Omental fat pad (tissue), 4 donors: ENCODE measurements around the gene TMEM231. TPM values are rescaled to one million over a fixed set of nuclear protein-coding genes. Genes with fewer than 3 reads are reported as not detected.
A peak's percentile ranks its signal among the peaks of the same experiment; 100 is the strongest.
"Not testable (repeated sequence)": the region's sequence is repeated elsewhere in the genome, so short reads cannot be mapped to it uniquely, and the experiment has no call there.

Experiments used
- ATAC-seq: fragments of 150-250 bp; one replicate; pipeline ENCODE4 v1.9.1; 2016; ENCODE audit warnings: mild to moderate bottlenecking, moderate library complexity; ENCODE audit not compliant: low FRiP score
- DNase-seq: peaks from one replicate; pipeline ENCODE4 v3.0.0-alpha.2; 2019; ENCODE audit warnings: low spot score
- total RNA-seq, 4 donors: library from RNA; depleted of rRNA; stranded (reverse); fragments of >200 nt; gene quantifications; one replicate each; pipeline ENCODE4 v1.1.0, GENCODE V29; 2016
- TF ChIP-seq, protein P1 (sequence below), 3 donors: fragments of 450-650 bp; IDR thresholded peaks; one replicate each; pipeline ENCODE4 v1.5.1; 2016 to 2017; ENCODE audit warnings: antibody characterized with exemption in 3 of 3, mild to moderate bottlenecking in 3 of 3, moderate library complexity in 2 of 3

The TMEM231 gene, protein sequence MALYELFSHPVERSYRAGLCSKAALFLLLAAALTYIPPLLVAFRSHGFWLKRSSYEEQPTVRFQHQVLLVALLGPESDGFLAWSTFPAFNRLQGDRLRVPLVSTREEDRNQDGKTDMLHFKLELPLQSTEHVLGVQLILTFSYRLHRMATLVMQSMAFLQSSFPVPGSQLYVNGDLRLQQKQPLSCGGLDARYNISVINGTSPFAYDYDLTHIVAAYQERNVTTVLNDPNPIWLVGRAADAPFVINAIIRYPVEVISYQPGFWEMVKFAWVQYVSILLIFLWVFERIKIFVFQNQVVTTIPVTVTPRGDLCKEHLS
- 1 to 10 TPM; 3.9 to 9.2 (median 7.0) TPM for total RNA-seq

- peak; percentile 96 for DNase-seq
- peak; percentile 93 for ATAC-seq
- TF ChIP-seq, protein P1, sequence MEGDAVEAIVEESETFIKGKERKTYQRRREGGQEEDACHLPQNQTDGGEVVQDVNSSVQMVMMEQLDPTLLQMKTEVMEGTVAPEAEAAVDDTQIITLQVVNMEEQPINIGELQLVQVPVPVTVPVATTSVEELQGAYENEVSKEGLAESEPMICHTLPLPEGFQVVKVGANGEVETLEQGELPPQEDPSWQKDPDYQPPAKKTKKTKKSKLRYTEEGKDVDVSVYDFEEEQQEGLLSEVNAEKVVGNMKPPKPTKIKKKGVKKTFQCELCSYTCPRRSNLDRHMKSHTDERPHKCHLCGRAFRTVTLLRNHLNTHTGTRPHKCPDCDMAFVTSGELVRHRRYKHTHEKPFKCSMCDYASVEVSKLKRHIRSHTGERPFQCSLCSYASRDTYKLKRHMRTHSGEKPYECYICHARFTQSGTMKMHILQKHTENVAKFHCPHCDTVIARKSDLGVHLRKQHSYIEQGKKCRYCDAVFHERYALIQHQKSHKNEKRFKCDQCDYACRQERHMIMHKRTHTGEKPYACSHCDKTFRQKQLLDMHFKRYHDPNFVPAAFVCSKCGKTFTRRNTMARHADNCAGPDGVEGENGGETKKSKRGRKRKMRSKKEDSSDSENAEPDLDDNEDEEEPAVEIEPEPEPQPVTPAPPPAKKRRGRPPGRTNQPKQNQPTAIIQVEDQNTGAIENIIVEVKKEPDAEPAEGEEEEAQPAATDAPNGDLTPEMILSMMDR (IDR thresholded peaks at IDR 0.05): no peak
These were observed at the start of gene TMEM231 for GRCh38 chr16:75555707-75556430. Gene TMEM231 (minus strand): TSS chr16:75556252. CDS start chr16:75556209, 43 bp downstream.

- no peak for ATAC-seq
- TF ChIP-seq, protein P1 (IDR thresholded peaks at IDR 0.05): no peak
- DNase-seq: no peak
These were observed 47.2 kb upstream of the TMEM231 start for GRCh38 chr16:75603241-75603640.

- TF ChIP-seq, protein P1 (IDR thresholded peaks at IDR 0.05): no peak
- no peak for ATAC-seq
- no peak for DNase-seq
These were observed 43.6 kb upstream of the TMEM231 start for GRCh38 chr16:75599452-75600277.

DNA sequence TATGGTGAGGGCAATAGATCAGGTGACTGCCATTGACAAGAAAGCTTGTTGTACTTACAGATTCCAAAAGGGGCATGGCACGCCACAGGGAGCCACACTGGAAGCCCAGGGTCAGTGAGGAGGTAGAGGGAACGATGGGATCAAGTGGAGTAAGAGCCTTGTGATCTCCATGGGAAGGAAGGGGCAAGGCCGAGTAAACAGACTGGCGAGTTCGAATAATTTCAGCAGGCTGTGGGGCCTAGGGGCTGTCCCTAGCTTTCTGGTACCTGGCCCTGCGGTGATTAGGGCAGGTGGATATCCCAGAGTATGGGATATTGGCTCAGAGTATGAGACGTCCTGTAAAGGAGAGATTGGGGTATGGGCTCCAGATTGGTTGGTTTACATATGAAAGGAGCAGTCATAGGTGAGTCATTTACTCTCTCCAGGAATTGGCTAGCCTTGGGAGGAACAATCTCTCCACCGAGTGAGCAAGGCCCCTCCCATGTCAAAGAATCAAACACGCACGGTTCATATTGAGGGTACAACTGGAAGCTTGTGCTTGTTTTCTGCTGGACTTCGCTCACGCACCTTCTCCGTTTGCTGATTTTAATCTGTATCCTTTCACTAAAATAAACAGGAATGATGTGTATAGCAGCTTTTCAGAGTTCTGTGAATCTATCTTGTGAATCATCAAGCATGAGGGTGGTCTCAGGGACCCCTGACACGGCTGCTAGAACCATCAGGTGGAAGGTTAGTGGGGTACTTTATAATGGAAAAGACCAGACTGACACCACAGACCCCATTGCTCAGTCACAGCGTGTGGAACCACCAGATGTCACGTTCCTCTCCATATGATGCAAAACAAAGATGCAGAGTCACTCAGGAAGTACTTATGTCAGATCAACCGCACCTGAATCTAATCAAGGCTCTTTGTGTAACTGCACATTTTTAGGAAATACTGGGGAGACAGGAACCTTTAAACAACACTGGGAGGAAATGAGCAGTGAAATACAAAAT lies 38.1 kb upstream of the TMEM231 start:
- TF ChIP-seq, protein P1 (IDR thresholded peaks at IDR 0.05): no peak
- ATAC-seq (no peak), DNase-seq (no peak)

GRCh38 chr16:75593308-75593707 lies 37.3 kb upstream of the TMEM231 start:
- TF ChIP-seq, protein P1 (IDR thresholded peaks at IDR 0.05): no peak
- no peak for ATAC-seq
- DNase-seq: no peak

- not testable (repeated sequence) for ATAC-seq, DNase-seq
These were observed 35.9 kb upstream of the TMEM231 start for GRCh38 chr16:75591927-75592326.
